ENCODE measurements around the gene SLC25A18. TPM values are rescaled to one million over a fixed set of nuclear protein-coding genes. Genes with fewer than 3 reads are reported as not detected.

The SLC25A18 gene
- total RNA-seq, 3 donors from 2014 or later: 0.31 to 2.0 TPM; not detected in 1

DNA sequence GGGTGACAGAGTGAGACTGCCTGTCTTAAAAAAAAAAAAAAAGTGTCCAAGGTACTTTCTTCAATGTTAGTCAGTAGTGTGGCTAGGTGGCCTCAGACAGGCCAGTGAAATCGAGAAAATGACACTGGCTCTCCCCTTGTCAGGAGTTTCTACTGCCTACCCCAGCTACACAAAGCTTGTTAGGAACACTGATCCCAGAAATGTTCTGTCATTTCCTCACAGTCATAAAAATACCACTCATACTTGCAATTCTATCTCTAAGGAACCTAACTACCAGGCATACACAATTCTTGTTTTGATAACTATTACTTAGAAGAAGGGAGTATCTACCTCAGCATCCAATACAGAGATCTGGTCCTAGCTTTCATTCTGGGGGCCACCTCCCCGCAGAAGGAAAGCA lies 33.9 kb downstream of the SLC25A18 start:
- intact Hi-C loops (cut with DNase I, micrococcal nuclease): no loop called here

DNA sequence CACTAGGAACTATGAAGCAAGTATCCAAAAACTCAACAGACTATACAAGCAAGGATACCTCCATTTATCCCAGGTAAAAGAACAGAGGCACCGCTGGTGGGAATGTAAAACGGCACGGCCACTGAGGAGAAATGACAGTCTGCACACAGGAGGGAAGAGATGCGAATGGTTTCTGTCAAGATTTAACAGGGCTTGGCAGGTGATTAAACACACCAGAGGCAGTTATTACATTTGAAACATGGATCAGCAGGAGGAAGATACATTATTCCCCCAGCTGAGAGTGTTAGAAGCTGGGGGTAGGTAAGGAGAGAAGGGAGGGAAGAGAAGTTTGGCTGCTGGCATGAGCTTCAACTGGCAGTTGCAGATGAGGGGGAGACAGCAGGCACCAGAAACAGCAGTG lies 35.0 kb downstream of the SLC25A18 start:
- TF ChIP-seq, protein P1, sequence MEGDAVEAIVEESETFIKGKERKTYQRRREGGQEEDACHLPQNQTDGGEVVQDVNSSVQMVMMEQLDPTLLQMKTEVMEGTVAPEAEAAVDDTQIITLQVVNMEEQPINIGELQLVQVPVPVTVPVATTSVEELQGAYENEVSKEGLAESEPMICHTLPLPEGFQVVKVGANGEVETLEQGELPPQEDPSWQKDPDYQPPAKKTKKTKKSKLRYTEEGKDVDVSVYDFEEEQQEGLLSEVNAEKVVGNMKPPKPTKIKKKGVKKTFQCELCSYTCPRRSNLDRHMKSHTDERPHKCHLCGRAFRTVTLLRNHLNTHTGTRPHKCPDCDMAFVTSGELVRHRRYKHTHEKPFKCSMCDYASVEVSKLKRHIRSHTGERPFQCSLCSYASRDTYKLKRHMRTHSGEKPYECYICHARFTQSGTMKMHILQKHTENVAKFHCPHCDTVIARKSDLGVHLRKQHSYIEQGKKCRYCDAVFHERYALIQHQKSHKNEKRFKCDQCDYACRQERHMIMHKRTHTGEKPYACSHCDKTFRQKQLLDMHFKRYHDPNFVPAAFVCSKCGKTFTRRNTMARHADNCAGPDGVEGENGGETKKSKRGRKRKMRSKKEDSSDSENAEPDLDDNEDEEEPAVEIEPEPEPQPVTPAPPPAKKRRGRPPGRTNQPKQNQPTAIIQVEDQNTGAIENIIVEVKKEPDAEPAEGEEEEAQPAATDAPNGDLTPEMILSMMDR (IDR thresholded peaks at IDR 0.05): no peak
- no peak overlapping the region for H3K4me3 ChIP-seq
- H3K9me3 ChIP-seq: no peaks in the 10 kb centered on the region
- DNase-seq (no peak), ATAC-seq (no peak)
- H3K4me1 ChIP-seq (ENCODE audit: low read depth): no peaks in the 10 kb centered on the region
- no peaks in the 10 kb centered on the region for H3K36me3 ChIP-seq (ENCODE audit: low read depth)
- intact Hi-C loops (cut with DNase I, micrococcal nuclease): no loop called here

More for the DNA sequence above, 33.9 kb downstream of the SLC25A18 start:
- ATAC-seq: no peak
- Histone ChIP-seq H3K9me3 (no peaks in the 10 kb centered on the region), H3K4me3 (no peak overlapping the region), H3K4me1 (ENCODE audit: low read depth) (no peaks in the 10 kb centered on the region), H3K36me3 (ENCODE audit: low read depth) (no peaks in the 10 kb centered on the region)
- TF ChIP-seq, protein P1 (IDR thresholded peaks at IDR 0.05): no peak
- DNase-seq: no peak

DNA sequence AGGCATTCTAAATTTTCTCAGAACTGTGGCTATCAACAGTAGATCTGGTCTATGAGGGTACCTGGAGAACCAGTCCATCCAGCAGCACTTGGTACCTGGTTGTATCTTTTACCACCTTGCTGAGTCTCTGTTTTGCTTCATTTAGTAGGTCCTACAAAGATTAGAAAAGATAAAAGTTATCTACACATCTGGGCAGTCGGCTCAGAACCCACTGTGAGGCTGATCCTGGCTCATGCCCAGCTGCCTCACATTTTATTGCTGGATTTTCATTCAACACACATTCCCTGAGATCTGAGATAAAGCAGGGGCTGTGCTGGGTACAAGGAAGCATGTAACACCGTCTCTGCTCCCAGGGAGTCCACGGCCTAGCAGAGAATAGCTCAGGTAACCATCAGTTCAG lies 37.7 kb downstream of the SLC25A18 start:
- TF ChIP-seq, protein P1 (IDR thresholded peaks at IDR 0.05): no peak
- Histone ChIP-seq H3K9me3 (no peaks in the 10 kb centered on the region), H3K4me3 (no peak overlapping the region), H3K36me3 (ENCODE audit: low read depth) (no peaks in the 10 kb centered on the region), H3K4me1 (ENCODE audit: low read depth) (no peaks in the 10 kb centered on the region)
- intact Hi-C loops (cut with DNase I, micrococcal nuclease): no loop called here
- peak in 1 of 3 donors; percentile 6 for DNase-seq
- ATAC-seq: no peak

DNA sequence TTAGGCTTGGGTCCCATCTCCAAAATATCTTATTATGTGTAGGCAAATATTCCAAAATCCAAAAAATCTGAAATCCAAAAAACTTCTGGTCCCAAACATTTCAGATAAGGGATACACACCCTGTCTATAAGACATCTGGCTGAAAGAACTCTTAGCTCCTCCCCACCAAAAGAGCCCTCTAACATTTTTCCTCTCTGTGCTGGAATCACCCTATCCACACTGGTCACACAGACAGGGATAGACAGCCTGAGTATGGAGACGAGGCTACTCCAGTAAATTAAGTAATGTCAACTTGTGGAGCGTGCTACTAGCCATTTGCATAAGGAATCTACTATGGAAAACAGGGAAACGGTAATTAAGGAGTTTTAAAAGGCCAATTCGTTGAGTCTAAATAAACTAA lies 40.4 kb downstream of the SLC25A18 start:
- intact Hi-C loops (cut with DNase I, micrococcal nuclease): no loop called here
- Histone ChIP-seq H3K4me3 (no peak overlapping the region), H3K36me3 (ENCODE audit: low read depth) (no peaks in the 10 kb centered on the region), H3K9me3 (no peaks in the 10 kb centered on the region), H3K4me1 (ENCODE audit: low read depth) (no peaks in the 10 kb centered on the region)
- ATAC-seq (no peak), DNase-seq (no peak)
- TF ChIP-seq, protein P1 (IDR thresholded peaks at IDR 0.05): no peak

DNA sequence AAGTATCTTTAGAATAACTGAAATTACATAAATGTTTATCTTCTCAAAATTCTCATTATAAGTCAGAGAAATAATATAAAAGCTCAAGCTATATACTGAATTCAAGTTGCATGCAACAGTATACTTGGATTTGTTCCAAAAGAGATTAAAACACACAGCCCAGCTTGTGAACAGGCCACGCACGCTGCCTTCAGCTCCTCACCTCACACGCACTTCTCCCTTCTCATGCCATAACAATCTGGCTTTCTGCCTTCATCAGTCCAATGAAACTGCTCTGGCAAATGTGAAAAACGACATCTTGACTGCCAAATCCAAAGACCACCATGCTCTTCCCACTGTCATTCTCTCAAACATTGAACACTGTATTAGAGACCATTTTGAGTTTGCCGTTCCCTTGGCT lies 43.2 kb downstream of the SLC25A18 start:
- Histone ChIP-seq H3K9me3 (no peaks in the 10 kb centered on the region), H3K36me3 (ENCODE audit: low read depth) (no peaks in the 10 kb centered on the region), H3K4me3 (no peak overlapping the region), H3K4me1 (ENCODE audit: low read depth) (no peaks in the 10 kb centered on the region)
- intact Hi-C loops (cut with DNase I, micrococcal nuclease): no loop called here
- TF ChIP-seq, protein P1 (IDR thresholded peaks at IDR 0.05): no peak
- ATAC-seq (no peak), DNase-seq (no peak)

DNA sequence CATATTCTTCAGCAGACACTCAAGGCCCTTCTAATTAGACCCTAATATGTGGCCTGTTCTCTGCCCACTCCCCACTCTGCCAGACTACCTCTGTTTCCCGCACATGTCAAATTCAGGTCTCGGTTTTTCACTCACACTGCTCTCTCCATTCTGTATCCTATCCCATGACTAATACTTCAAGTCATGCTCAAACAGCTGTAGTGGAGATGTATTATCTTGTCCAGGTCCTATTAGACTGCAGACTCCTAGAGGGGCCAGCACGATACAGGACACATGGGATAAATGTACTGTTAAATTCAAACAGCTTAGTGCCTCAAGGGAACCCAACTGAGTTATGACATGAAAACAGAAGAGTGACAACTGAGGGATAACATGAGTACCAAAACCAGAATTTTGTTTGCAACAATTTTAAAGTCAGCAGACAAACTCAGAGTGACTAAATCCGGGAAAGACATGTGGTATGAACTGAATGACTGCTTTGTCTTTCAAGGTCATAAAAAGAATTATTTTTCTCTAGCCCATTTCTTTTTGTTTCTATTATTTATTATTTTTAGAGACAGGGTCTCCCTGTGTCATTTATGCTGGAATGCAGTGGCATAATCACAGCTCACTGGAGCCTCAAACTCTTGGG lies 44.7 kb downstream of the SLC25A18 start:
- Histone ChIP-seq H3K9me3 (no peaks in the 10 kb centered on the region), H3K4me3 (no peak overlapping the region), H3K4me1 (ENCODE audit: low read depth) (no peaks in the 10 kb centered on the region), H3K36me3 (ENCODE audit: low read depth) (peaks cover 7% of the 10 kb centered on the region)
- TF ChIP-seq, protein P1 (IDR thresholded peaks at IDR 0.05): no peak
- no peak for DNase-seq
- ATAC-seq: no peak
- intact Hi-C loops (cut with DNase I, micrococcal nuclease): no loop called here
